SH-SY5Y (cell line): ENCODE data around the gene PITPNC1.

Experiments
- GATA2 ChIP-seq: IDR thresholded peaks from 2 replicates; pipeline ENCODE4 v1.6.1; 2011; ENCODE audit warnings: mild to moderate bottlenecking, low read depth, low read length
- GATA3 ChIP-seq: IDR thresholded peaks from 2 replicates; pipeline ENCODE4 v1.6.1; 2011; ENCODE audit warnings: low read depth, mild to moderate bottlenecking, low read length, moderate library complexity

GRCh38 chr17:67372751-67373150 is 4.3 kb upstream of the PITPNC1 start:
- TF ChIP-seq GATA3, result no peak
- TF ChIP-seq GATA2, result no peak
